ENCODE results near the gene HOXB2.

Gene HOXB2

DNA sequence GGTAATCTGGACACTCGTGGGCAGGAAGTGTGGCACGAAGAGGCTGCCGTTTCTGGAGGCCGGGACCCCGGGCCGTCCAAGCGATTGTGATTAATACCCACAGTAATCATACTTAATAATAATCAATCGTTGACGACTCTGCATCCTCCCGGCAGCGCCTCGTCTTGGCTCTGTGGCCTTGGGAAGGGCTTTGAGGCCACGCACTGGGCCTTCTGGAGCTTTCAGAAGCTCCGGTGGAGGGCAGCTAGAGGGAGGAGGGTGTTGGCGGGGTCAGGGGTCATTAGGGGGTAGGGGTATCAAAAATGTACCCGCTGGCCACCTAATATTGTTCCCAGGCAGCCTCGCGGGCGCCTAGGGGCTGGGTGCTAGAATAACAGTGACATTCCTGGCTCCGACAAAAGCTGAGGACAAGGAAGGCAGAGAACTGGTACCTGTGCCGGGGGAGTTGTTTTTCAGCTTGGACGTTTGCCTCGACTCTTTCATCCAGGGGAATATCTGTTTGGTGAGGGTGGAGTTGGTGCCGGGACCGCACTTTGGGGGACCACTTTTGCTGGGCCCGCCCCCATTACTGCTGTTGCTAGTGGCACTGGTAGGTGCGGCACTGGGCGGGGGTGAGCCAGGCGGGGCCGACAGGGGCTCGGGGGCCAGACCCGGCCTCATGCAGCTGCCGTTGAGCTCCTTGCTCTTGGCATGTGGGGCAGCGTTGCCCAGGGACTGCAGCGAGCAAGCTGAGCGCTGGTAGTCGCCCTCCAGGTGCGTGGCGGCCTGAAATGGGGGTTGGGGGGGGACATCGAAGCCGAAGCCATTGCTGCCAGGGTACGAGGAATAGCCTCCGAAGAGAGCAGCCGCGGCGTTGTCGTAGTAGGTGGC lies 6.9 kb upstream of the HOXB2 start:
- DNase-seq: no peak

DNA sequence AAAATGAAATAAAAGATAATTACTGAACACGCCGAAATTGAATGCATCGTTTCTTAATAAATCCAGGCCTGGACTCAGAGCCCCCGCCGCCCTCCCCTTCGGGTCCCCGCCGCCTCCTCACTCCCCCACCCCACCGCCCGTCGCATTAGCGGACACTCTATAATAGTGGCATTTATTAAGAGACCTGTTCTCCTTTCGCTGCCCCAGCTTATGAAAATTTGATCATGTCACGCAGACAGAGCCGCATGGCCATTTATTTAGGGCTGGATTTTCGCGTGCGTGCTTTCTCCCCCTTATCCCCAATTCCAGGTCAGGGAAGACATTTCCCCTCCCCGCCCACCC lies 6.3 kb upstream of the HOXB2 start:
- DNase-seq: no peak

DNA sequence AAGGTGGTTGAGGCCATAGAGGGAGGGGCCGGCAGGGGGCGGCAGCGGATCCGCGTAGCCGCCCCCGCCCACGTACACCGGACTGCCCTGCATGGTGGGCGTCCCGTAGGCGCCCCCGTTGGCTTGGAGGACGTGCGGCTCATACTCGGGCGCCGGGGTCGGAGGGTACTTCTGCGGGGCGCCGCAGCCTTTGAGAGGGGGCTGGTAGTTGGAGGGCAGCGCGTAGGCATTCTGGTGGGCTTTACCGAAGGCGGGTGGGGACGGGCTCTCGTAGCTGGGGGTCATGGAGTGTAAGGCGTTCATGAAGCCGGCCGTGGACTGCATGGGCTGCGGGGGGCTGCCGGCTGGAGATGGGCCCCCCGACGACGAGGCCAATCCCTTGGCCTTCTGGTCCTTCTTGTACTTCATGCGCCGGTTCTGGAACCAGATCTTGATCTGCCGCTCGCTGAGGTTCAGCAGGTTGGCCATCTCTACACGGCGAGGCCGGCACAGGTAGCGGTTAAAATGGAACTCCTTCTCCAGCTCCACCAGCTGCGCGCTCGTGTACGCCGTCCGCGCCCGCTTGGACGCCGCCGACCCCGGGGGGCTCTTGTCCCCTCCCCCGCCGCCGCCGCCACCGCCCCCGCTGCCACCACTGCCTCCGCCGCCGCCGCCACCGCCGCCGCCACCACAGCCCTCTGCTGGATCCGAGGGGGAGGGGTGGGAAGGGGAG lies 5.7 kb upstream of the HOXB2 start:
- no peak for DNase-seq

DNA sequence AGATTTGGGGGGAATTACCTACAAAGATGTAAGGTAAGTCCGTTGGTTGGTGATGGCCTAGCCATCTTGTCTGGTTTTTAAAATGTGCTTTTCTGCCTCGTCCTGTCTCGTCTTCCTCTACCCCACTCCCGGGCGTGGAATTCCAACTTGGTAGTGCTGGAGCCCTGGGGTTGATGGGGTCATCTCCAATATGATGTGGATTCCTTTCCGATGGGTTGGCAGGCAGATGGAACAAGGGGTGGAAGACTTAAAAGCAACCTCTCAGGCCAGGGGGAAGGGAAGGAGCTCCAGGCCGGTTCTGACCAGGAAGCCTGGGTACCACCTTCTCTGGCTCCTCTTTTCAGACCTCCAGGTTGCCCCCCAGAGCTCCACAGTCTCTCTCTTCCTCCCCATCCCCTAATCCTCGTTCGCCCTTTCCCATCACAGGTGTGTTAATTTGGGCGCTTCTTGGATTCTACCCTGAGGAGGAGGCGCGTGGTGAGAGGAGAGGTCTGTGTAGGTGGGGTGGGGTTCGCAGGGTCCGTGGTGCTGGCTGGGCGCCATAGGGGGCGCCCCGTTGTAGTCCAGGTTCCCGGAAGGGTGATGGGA lies 5.1 kb upstream of the HOXB2 start:
- no peak for DNase-seq

GRCh38 chr17:48549281-48549630 lies 4.3 kb upstream of the HOXB2 start:
- no peak for DNase-seq

- no peak for DNase-seq
Observed at GRCh38 chr17:48548523-48549280, 3.8 kb upstream of the HOXB2 start.

DNA sequence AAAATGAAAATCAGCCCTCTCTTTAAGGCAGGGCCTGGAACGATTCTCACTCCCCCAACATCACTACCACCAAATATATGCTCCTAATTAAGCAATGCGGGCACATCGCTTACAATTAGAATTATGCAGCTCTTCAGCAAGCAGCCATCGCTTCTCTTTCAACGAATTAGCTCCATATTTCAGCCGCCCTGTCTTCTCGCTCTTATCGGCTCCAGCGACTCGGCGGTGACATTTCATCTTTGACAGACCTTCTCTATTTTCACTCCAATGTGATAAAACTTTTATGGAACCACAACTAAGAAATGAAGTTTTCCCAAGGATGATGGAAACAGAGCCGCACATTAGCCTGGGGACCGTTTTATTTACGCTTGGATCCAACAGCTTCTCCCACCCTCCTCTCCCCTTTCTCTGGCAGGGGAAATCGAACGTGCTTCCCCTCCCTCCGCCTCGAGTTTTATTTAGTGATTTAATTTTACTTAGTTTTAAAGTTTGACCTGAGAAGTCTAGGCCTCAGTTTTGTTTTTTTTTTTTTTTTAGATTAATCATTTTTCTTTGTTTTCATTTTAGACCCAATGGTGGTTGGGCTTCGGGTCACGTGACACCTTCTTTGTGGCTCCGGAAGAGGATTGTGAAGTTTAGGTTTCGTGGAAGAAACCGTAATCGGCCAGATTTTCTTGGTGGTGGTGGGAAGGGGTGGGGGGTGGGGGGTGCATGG lies 3.1 kb upstream of the HOXB2 start:
- DNase-seq: no peak

DNA sequence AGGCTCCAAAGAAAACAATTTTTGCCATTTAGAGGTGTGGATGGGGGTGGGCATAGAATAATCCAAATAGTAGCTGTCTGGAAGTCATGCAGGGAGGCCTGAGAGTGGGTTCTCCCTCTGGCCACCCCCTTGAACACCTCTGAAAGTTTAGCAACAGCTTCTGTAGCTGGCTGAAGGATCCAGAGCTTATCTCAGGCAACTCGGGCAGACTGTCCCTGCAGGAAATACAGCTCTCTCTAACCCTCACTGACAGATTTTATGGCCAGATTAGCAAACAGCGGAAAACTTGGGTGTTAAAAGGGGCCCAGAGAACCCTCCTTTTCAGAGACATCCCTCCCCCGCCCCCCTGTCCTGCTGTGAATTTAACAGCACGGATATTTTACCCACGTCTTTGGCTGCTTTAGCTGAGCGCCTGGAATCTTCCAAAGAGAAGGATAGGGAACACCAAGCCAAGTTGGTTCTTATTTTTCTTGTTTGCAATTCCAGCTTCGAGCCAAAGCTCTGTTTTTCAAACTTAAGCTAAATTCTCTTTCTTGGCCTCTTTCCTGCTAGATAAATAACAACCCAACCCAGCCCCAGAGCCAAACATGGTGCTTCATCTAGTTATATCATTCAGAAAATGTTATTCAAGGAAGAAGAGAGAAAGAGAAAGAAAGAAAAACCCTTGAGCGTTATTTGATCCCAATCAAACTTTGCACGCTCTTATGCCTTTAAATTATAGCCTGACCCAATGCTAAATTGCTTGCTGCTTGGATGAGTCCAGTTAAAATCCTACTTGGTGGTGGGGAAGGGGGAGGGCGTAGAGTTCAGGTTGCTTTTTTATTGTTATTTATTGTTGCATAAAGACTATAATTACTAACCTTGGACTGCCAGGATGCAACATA lies 2.3 kb upstream of the HOXB2 start:
- no peak for DNase-seq

- DNase-seq: no peak
Observed at GRCh38 chr17:48546137-48546923, 1.4 kb upstream of the HOXB2 start.

DNA sequence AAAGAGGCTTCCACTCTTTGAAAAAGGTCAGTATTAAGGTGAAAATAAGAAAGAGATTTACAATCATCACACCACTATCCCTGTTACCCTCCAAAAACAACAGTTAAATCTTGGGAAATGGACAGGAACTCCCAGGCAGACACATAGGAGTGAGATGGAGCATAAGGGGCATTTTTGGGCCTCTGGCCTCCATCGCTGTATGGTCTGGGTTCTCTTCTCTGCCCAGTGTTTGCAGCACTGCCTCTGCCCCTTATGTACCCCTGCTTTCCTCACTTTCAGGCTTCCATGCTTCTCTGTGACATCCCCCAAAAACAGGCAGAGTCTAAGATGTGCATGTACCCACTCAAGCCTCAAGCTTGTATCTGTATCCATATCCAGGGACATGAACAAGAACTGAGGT lies 630 bp upstream of the HOXB2 start:
- no peak for DNase-seq

GRCh38 chr17:48544349-48545021 lies 424 bp downstream of the HOXB2 start:
- peak; percentile 22 for DNase-seq

- no peak for DNase-seq
Observed at GRCh38 chr17:48543854-48544348, 1.0 kb downstream of the HOXB2 start.

GRCh38 chr17:48543107-48543853 lies 1.6 kb downstream of the HOXB2 start:
- DNase-seq: no peak

DNA sequence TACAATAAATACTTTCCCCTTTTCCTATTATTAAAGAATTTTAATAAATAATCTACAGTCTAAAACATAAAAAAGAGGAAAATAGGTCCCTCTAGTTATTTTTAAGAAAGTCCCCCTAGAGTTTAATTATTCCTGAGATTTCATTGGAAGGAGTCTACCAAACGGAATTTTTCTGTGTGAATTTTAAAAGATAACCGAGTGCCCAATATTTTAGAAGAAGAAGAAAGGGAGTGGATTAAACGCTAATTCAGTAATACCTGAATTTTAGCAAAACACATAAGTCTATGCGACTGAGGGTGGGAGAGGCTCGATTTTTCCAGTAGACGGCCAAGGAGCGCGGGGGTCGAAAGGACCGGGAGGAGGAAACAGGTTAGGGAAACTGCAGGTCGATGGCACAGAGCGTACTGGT lies 2.2 kb downstream of the HOXB2 start:
- no peak for DNase-seq

DNA sequence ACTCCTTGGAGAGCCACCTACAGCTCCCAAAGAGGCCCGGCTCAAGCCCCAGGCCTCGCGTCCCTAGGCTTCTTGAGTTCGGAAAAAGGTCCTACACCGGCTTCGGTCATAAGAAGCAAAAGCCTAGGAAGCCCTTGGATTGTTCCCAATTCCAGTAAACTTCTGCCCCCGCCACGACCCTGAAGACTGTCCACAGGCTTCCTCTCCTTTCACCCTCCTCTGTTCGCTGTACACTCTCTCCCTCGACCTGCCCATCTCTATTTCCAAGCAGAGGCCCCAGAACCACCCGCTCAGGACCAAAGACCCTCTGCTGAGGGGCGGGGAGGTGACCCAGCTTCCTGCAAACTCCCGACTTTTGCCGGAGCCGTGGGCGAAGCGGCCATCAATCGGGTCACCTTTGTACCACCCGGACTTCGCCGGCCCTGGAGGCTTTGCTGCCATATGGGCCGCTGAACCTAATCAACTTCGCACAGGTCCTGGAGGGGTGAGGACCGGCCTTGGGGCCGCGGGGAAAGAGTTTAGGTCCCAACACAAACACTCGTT lies 2.7 kb downstream of the HOXB2 start:
- no peak for DNase-seq

GRCh38 chr17:48541577-48542113 lies 3.3 kb downstream of the HOXB2 start:
- no peak for DNase-seq

GRCh38 chr17:48541036-48541576 lies 3.8 kb downstream of the HOXB2 start:
- DNase-seq: no peak

- DNase-seq: no peak
Observed at GRCh38 chr17:48540213-48540612, 4.7 kb downstream of the HOXB2 start.

All from GDM1 (cell line).